NCI-H187 treated with DMSO at 0.1 percent for 48 hours (cell line): ENCODE measurements around the gene POU2F2.

Source experiments
- DNase-seq: peaks from one replicate; lab custom pipeline; 2025; lab: John Stamatoyannopoulos, UW

The POU2F2 gene

DNA sequence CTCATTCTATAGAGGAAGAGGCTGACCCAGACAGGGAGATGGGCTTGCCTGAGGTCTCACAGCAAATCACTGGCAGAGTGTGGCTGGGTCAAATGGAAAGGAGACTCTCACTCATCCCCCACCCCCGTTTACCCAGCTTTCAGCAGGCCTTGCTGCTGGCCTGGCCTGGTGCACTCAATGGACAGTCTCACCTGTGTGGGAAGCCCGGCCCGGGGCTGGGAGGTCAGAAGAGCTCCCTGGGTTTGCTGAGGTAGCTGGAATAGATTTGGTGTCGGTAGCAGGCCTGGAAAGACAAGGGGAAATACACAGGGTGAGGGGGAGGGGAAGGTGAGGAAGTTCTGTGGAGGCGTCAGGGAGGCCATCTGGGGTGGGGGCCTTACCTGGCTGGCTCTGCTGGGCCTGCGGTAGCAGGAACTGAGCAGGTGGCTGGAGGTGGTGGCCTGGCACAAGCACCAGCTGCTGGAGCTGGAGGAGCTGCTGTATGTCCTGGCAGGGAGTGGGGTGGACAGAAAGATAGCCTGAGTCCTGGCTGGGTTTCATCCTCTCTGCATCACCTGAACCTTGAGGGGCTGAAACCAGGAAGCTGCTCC, 32.8 kb downstream of the POU2F2 start:
- DNase-seq = no peak

DNA sequence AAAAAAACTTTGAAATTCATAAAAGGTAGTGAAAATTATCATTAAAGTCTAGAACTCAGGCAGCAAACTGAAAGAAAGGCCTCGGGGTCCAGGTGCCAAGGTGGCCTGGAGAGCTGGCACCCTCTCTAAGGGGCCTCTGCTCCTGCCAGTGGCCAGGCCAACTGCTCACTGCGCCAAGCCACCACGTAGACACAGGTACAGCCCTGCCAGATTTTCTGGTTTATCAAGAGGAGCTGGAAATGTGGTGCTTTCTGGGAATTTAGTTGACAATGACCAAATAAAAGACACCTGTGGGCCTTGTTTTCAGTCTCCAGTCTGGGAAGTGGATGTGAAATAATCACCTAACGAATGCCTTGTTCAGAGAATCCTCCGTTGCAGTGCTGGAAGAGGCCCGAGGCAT, 33.5 kb downstream of the POU2F2 start:
- DNase-seq = no peak

GRCh38 chr19:42097461-42097860, 34.8 kb downstream of the POU2F2 start:
- DNase-seq = no peak

DNA sequence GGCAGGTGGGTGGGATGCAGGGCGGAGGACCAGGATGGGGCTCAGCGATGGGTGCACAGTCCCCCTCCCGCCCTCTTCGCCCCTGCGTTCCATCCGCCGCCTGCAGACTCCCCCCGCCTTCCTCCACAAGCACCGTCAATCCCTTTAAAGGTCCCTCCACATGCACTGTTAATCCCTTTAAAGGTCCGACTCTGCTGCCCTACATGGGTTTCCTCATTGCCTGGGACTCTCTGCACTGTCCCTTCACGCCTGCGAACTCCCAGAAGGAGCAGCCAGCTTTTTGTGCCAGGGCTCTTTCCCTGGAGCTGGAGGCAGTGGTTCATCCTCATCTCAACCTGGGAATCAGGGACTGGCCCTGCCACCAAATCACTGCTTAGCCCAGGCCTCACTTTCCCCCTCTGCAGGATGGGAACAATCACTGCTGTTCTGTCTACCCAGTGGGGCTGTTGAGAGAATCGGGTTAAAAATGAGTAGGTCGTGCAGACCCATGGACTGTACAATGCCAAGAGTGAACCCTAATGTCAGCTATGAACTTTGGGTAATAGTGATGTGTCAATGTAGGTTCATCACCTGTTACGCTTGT, 35.9 kb downstream of the POU2F2 start:
- DNase-seq = no peak

DNA sequence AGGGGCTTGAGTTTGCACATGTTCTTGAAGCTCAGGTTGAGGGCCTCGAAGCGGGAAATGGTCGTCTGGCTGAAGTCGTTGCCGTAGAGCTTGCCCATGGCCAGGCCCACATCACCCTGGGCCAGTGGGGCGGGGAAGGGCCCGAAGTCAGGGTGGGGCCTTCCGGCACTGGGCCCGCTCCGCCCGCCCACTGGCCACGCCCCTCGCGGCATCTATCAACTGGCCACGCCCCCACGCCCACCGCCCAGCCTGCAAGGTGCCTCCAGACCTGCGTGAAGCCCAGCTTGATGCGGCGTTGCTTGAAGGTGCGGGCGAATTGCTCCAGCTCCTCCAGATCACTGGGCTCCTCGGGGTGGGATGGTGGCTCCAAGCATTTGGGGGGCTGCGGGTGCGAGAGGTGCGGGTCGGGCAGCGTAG, 36.4 kb downstream of the POU2F2 start:
- no peak for DNase-seq

GRCh38 chr19:42095142-42095813, 37.0 kb downstream of the POU2F2 start:
- DNase-seq = no peak

- DNase-seq = no peak
Observed at GRCh38 chr19:42093926-42094325, 38.3 kb downstream of the POU2F2 start.

GRCh38 chr19:42093505-42093904, 38.7 kb downstream of the POU2F2 start:
- no peak for DNase-seq

DNA sequence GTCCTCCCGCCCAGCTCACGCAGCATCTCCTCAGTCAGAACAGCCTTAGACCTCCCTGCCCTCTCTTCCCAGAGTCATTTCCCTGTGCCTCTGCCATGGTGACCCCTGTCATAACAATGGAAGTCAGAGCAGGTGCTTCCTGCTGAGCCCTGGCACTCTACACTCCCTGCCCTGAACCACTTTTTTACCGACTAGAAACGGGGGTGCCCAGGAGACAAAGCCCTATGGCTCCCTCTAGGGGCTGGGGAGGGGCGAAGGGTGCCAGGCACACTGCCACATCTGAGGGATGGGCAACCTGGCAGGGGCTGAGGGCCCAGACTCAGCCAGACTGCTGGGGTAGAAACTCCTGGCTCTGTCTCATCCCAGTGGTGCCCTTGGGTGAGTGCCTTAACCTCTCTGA, 39.9 kb downstream of the POU2F2 start:
- peak; percentile 43 for DNase-seq

DNA sequence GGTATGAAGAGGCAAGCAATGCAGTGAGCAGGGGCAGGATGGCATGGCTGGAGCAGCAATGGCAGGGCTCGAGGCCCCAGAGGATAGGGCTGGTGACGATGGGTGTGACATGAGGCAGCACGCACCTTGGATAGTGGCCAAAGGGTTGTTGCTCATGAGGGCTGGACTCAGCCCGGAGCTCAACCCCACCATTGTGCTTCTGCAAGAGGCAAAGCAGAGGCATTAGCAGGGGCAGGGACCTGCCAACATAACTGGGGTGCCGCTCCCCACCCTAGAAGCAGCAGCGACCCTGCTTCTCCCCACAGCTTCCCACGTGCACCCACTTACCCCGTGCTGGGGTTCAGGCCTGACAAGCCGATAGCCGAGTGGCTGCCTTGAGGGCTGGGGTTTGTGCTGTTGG, 40.5 kb downstream of the POU2F2 start:
- no peak for DNase-seq

DNA sequence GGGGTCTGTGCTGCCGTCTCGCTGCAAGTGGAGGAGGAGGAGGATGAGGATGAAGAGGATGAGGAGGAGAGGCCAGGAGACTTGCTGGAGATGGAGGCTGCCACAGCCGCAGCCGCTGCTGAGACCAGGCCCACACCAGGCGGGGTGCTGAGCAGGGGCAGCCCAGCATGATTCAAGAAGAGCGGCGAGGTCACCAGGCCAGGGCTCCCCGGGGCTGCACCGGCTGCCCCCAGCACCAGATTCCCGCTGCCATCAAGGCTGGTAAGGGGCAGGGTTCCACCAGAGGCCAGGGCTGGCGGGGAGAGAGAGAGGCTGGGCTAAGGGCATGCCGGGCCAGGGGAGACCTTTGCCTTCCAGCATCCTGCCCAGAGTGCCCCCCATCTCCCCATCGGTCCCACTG, 40.9 kb downstream of the POU2F2 start:
- no peak for DNase-seq

- no peak for DNase-seq
Observed at GRCh38 chr19:42090672-42091071, 41.6 kb downstream of the POU2F2 start.

GRCh38 chr19:42089772-42090171, 42.5 kb downstream of the POU2F2 start:
- DNase-seq = no peak

- no peak for DNase-seq
Observed at GRCh38 chr19:42089191-42089750, 43.0 kb downstream of the POU2F2 start.

DNA sequence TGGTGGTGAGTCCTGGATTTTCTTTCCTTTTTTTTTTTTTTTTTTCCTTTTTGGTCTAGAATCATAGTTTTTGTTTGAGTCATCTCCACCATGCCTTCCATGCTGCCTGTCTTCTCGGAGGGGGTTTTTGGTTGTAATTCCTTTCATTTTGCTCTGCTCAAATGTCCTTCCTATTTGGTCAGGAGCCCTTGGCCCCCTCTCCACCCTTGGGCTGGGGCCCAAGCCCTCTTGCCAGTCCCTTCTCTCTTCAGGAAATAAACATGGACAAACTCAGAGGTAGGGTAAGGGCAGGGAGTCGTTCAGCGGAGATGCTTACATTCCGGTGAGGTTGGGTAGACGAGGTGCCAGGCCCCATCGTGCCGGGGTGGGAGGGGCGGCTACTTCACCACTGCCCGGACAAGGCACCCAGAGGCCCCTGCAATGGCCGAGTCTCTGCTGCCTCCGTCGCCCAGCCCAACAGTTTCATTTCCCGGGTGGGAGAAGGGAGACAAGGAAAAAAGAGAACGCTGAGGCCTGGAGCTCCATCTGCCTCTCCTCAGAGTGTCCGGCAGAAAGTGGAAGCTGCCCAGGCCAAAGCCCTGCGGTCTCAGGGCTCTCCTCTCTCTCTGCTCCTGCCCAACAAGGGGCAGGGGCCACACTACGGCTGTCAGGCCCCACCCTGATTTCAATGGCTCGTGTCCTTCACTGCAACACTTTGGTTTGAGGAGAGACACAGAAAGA, 43.6 kb downstream of the POU2F2 start:
- DNase-seq = no peak

GRCh38 chr19:42086770-42087550, 45.3 kb downstream of the POU2F2 start:
- DNase-seq = no peak

DNA sequence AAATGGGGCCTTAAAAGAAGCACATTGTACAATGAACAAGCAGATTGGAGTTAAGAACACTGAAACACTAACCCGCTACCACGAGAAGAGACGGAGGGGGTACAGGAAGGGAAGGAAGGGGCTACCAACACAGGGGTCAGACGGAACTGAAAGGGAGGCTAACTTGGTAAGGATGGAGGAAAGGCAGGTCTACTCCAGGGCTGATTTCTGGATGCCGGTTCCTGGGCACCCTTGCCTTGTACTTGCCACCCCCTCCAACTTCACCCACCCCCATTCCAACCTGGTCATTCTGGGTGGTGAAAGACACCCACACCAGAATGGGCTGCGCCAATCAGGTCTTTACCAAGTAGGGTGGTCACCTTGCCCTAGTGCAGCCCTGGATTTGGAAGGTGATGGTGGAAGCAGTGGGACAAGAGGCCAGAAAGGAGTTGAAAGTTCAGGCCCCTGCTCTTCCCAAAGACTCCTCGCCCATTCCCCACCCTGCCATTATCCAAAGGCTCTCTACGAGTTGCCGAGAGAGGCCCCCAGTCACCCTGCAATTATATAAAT, 46.0 kb downstream of the POU2F2 start:
- no peak for DNase-seq

- no peak for DNase-seq
Observed at GRCh38 chr19:42083537-42083936, 48.7 kb downstream of the POU2F2 start.

DNA sequence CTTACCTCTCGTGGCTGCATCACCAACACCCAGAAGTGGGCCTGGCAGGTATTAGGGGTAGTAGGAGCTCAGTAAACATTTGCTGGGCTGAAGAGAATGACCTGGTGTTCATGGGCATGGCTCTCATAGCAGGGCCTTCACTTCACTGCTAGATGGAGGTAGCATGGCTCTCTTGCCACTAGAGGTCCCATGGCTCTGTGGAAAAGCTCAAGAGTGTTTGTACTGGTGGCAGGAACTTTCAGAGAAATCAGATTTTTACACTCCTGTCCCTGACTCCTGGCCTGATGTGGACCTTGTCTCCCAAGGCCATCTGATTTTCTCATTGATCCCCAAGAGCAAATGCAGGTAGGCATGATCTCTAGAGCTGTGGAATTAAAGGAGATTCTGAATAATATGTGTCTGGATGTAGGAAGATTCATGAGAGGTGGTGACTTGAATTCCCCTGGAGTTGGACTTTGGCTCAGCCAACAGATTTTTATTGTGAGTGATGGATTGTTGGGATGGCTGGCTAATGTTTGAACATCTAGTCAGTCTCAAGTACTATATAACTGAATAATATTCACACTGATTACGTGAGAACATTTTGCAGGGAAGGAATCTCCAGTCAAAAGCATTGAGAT, 50.6 kb downstream of the POU2F2 start:
- no peak for DNase-seq

DNA sequence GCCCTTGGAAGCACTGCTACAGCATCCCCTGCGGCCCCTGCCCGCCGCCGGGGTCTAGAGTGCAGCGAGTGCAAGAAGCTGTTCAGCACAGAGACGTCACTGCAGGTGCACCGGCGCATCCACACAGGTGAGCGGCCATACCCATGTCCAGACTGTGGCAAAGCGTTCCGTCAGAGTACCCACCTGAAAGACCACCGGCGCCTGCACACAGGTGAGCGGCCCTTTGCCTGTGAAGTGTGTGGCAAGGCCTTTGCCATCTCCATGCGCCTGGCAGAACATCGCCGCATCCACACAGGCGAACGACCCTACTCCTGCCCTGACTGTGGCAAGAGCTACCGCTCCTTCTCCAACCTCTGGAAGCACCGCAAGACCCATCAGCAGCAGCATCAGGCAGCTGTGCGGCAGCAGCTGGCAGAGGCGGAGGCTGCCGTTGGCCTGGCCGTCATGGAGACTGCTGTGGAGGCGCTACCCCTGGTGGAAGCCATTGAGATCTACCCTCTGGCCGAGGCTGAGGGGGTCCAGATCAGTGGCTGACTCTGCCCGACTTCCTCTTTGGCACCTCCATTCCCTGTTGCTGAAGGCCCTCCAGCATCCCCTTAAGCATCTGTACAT, 51.4 kb downstream of the POU2F2 start:
- no peak for DNase-seq
